ES-I3 (cell line): Measurements from ENCODE around the gene GABRB3.

ENCODE experiments used
- H3K36me3 ChIP-seq: 2 replicates; pipeline ENCODE4 v1.6.1; 2013; ENCODE audit warnings: mild to moderate bottlenecking, low read length, control low read depth, moderate library complexity; ENCODE audit not compliant: insufficient read depth
- H3K4me1 ChIP-seq: 2 replicates; pipeline ENCODE4 v1.6.1; 2013; ENCODE audit warnings: mild to moderate bottlenecking, control low read depth, low read length; ENCODE audit not compliant: insufficient read depth
- H3K9ac ChIP-seq: 2 replicates; pipeline ENCODE4 v1.6.1; 2013; ENCODE audit warnings: low read depth, mild to moderate bottlenecking, low read length, moderate library complexity
- H3K9me3 ChIP-seq: 2 replicates; pipeline ENCODE4 v1.6.1; 2013; ENCODE audit warnings: mild to moderate bottlenecking, low read length, moderate library complexity; ENCODE audit not compliant: control insufficient read depth, insufficient read depth

Gene GABRB3

GRCh38 chr15:26644948-26645347 lies 127.9 kb downstream of the GABRB3 start:
- H3K36me3 ChIP-seq: 0 out of 2 replicates have a peak, but pooled peaks cover 2% of the 10 kb centered on the region
- H3K9me3 ChIP-seq: no peaks in the 10 kb centered on the region
- H3K4me1 ChIP-seq: peaks cover 14% of the 10 kb centered on the region
- H3K9ac ChIP-seq: no peak overlapping the region

- H3K9me3 ChIP-seq: no peaks in the 10 kb centered on the region
- H3K36me3 ChIP-seq: no peaks in the 10 kb centered on the region
- H3K4me1 ChIP-seq: peaks cover 21% of the 10 kb centered on the region
- H3K9ac ChIP-seq: no peak overlapping the region
Measured at GRCh38 chr15:26641144-26641543, 131.7 kb downstream of the GABRB3 start.

- H3K4me1 ChIP-seq: peaks cover 21% of the 10 kb centered on the region
- no peaks in the 10 kb centered on the region for H3K36me3 ChIP-seq
- H3K9me3 ChIP-seq: no peaks in the 10 kb centered on the region
- H3K9ac ChIP-seq: no peak overlapping the region
Measured at GRCh38 chr15:26640601-26641000, 132.3 kb downstream of the GABRB3 start.

- Histone ChIP-seq H3K4me1 (peaks cover 21% of the 10 kb centered on the region), H3K9ac (no peak overlapping the region), H3K9me3 (no peaks in the 10 kb centered on the region), H3K36me3 (no peaks in the 10 kb centered on the region)
Measured at GRCh38 chr15:26639966-26640365, 132.9 kb downstream of the GABRB3 start.

- no peaks in the 10 kb centered on the region for H3K9me3 ChIP-seq
- H3K4me1 ChIP-seq: peaks cover 34% of the 10 kb centered on the region
- H3K36me3 ChIP-seq: no peaks in the 10 kb centered on the region
- H3K9ac ChIP-seq: no peak overlapping the region
Measured at GRCh38 chr15:26635614-26636013, 137.3 kb downstream of the GABRB3 start.

DNA sequence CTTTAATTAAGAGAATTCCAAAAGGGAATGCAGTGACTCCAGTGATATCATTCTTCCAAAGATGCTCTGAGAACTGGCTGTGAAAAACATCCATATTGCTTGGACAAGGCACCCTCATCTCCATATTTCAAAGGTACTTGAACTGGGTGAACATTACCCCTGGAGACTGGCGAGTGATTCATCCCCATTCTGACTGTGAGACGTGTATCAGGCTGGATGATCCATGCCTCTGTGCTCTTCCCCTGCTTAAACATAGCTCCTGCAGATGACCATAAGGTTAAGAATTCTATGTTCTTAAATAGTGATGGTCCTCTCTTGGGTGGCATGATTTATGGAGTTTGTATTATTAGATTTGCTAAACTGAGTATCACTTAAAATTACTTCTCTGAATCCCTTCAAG lies 137.8 kb downstream of the GABRB3 start:
- no peaks in the 10 kb centered on the region for H3K36me3 ChIP-seq
- no peaks in the 10 kb centered on the region for H3K9me3 ChIP-seq
- peaks cover 35% of the 10 kb centered on the region for H3K4me1 ChIP-seq
- H3K9ac ChIP-seq: no peak overlapping the region

- Histone ChIP-seq H3K36me3 (no peaks in the 10 kb centered on the region), H3K9me3 (no peaks in the 10 kb centered on the region), H3K4me1 (peaks cover 29% of the 10 kb centered on the region), H3K9ac (no peak overlapping the region)
Measured at GRCh38 chr15:26634319-26634718, 138.5 kb downstream of the GABRB3 start.

- no peak overlapping the region for H3K9ac ChIP-seq
Measured at GRCh38 chr15:26632500-26632899, 140.4 kb downstream of the GABRB3 start.

DNA sequence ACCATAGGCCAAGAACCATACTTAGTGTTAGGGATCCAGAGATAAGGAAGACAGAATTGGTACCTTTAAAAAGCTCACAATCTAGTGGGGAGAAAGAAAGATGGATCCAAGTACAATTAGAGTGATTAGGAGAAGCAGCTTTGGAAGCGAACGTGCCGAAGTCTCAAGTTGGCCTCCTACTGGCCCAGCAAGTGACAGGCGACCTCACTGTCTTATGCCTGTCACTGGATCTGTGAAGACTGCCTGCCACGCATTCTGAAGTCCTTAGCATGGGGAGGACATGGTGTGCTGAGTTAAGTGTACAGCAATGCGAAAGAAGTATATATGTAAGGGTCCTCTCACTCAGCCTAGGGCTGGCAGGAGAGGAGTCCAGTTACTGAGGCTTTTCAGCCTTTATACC lies 141.0 kb downstream of the GABRB3 start:
- Histone ChIP-seq H3K4me1 (peaks cover 28% of the 10 kb centered on the region), H3K9ac (no peak overlapping the region), H3K36me3 (0 out of 2 replicates have a peak, but pooled peaks cover 2% of the 10 kb centered on the region), H3K9me3 (no peaks in the 10 kb centered on the region)

More at GRCh38 chr15:26632500-26632899, 140.4 kb downstream of the GABRB3 start:
- 0 out of 2 replicates have a peak, but pooled peaks cover 2% of the 10 kb centered on the region for H3K36me3 ChIP-seq
- H3K4me1 ChIP-seq: peaks cover 28% of the 10 kb centered on the region
- H3K9me3 ChIP-seq: no peaks in the 10 kb centered on the region

DNA sequence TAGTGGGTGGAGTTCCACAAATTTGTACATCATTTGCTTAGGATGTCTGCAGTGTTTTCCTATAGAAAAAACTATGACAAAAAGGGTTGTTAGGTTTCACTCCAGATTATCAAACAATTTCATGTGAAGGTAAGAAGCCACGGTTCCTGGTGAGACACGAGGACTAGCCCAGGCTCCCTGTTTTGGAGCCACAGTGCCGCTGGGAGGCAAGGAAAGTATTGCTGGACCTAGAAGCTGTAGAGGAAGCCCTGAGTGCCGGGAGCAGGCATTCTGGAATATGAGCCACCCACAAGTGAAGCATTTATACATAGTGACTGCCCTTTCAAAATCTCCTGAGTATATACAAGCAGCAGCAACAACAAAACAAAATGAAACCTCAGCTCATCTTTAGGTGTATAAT lies 142.0 kb downstream of the GABRB3 start:
- Histone ChIP-seq H3K9me3 (no peaks in the 10 kb centered on the region), H3K9ac (no peak overlapping the region), H3K4me1 (peaks cover 28% of the 10 kb centered on the region), H3K36me3 (0 out of 2 replicates have a peak, but pooled peaks cover 2% of the 10 kb centered on the region)

DNA sequence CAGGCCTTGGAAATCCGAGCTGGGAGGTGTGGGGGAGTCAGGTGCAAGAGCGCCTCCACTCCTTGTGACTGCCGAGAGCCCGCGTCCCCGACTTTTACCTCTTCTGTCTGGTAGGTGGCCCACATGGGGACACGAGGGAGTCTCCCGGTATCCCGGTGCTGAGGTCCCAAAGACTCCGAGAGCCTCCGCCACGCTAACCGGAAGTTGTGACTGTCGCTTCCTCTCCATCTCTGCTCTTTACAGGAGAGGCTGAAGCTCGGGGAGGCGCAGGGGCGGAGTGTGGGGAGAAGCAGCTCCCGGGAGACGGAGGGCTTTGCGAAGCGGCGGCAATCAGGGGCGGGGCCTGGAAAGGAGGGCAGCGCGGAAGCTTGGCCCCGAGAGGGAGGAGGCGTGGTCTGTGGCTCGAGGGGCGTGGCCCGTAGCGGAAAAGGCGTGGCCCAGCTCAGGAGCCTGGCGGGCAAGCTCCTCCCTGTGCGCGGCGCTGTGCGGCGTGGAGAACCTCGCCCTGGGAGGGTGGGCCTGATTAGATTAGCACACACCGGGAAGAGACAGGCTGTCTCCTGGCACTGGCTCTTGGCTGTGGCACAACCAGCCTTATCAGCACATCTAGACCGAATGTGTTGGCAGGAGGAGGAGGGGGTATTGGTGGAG lies 143.9 kb downstream of the GABRB3 start:
- H3K36me3 ChIP-seq: peaks cover 2% of the 10 kb centered on the region; the same call in 1 of the 2 replicates
- H3K9me3 ChIP-seq: no peaks in the 10 kb centered on the region
- peak overlapping the region; percentile 32; the same call in 1 of the 2 replicates for H3K9ac ChIP-seq
- H3K4me1 ChIP-seq: peaks cover 29% of the 10 kb centered on the region

- no peaks in the 10 kb centered on the region for H3K9me3 ChIP-seq
- H3K9ac ChIP-seq: no peak overlapping the region
- peaks cover 39% of the 10 kb centered on the region for H3K4me1 ChIP-seq
- H3K36me3 ChIP-seq: peaks cover 2% of the 10 kb centered on the region; the same call in 1 of the 2 replicates
Measured at GRCh38 chr15:26628071-26628470, 144.8 kb downstream of the GABRB3 start.

GRCh38 chr15:26624128-26624527 lies 148.7 kb downstream of the GABRB3 start:
- H3K9ac ChIP-seq: no peak overlapping the region
- H3K9me3 ChIP-seq: no peaks in the 10 kb centered on the region
- peaks cover 4% of the 10 kb centered on the region for H3K36me3 ChIP-seq
- peaks cover 17% of the 10 kb centered on the region for H3K4me1 ChIP-seq

DNA sequence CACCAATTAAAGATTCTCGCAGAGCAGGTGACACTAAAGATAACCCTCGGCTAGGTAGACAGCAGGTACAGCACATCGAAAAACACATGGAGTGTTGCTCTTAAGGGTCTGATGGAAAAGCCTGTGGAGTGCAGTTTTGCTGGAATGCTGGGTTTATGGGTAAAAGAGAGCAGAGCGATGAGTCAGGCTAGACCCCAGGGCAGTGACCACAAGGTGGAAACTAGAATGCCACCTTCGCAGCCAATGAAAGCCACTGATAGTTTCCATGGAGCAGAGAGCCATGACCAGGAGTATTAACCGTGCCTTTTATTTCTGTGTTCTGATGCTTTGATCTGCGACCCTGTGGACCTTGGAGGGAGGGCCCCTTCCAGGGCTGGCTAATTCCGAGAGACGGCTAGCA lies 149.8 kb downstream of the GABRB3 start:
- no peak overlapping the region for H3K9ac ChIP-seq
- H3K4me1 ChIP-seq: peaks cover 17% of the 10 kb centered on the region
- no peaks in the 10 kb centered on the region for H3K9me3 ChIP-seq
- peaks cover 2% of the 10 kb centered on the region for H3K36me3 ChIP-seq

DNA sequence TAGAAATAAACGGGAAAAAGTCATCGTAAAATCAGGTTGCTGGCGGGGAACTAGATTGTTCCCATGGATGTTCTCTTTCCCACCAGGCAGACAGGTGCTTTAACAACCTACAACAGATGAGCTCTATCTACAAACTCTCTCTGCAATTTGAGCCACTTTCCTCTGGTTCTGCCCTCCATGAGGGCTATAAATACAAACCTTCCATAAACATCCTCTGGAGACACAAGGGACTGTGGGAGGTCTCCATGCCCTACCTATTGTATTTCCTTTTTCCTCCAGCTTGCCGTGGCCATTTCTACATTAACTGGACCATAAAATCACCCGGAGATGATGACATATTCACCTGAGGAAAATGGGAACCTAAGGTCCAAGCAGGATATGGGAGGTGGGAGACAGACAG lies 151.1 kb downstream of the GABRB3 start:
- H3K36me3 ChIP-seq: peaks cover 2% of the 10 kb centered on the region

More for the DNA sequence above, 151.1 kb downstream of the GABRB3 start:
- Histone ChIP-seq H3K4me1 (peaks cover 17% of the 10 kb centered on the region), H3K9ac (no peak overlapping the region), H3K9me3 (no peaks in the 10 kb centered on the region)
